Panc1 (cell line): ENCODE data around the gene ACSL5. TPM values are rescaled to one million over a fixed set of nuclear protein-coding genes. Genes with fewer than 3 reads are reported as not detected.

Experiments
- ATAC-seq: fragments of 200-7000 bp; cut with Tn5 transposase; 2 replicates; pipeline ENCODE4 v1.9.1; 2020; ENCODE audit warnings: mild to moderate bottlenecking, moderate library complexity
- BruUV-seq: library from RNA; stranded (reverse); fragments of 400-500 nt; replicated peaks from 2 replicates; lab custom pipeline; 2021; lab: Mats Ljungman, UMichigan
- CTCF ChIA-PET: fragments of 300-600 bp; sonication (Branson Sonifier 250); formaldehyde crosslinking; loops from one replicate; lab custom pipeline; 2022; ENCODE audit warnings: antibody characterized with exemption; lab: Charles Lee
- POLR2A ChIA-PET: fragments of 300-600 bp; sonication (Branson Sonifier 250); formaldehyde crosslinking; loops from one replicate; lab custom pipeline; 2022; ENCODE audit warnings: antibody characterized with exemption; lab: Charles Lee
- DNase-seq: peaks from one replicate; pipeline ENCODE4 v3.0.0-alpha.2; 2010; ENCODE audit warnings: low read depth, low spot score
- H3K27ac ChIP-seq: 2 replicates; pipeline ENCODE4 v1.5.1; 2011; ENCODE audit warnings: mild to moderate bottlenecking, low read length, inconsistent platforms
- H3K27me3 ChIP-seq: fragments of 200-500 bp; sonication (Bioruptor generic); 2 replicates; pipeline ENCODE4 v1.6.0; 2014; ENCODE audit warnings: low read length, inconsistent platforms; ENCODE audit not compliant: control insufficient read depth, insufficient read depth
- H3K36me3 ChIP-seq: fragments of 200-500 bp; sonication (Bioruptor generic); 2 replicates; pipeline ENCODE4 v1.5.1; 2014; ENCODE audit warnings: inconsistent platforms, mild to moderate bottlenecking, low read length, moderate library complexity; ENCODE audit not compliant: control insufficient read depth, insufficient read depth
- H3K4me1 ChIP-seq: 2 replicates; pipeline ENCODE4 v1.5.1; 2011; ENCODE audit warnings: inconsistent platforms, mild to moderate bottlenecking, low read length, moderate library complexity; ENCODE audit not compliant: control insufficient read depth, insufficient read depth
- H3K4me3 ChIP-seq, 2 experiments: 2 replicates each; pipeline ENCODE4 v1.5.1; 2011 to 2012; ENCODE audit warnings: low read depth in 2 of 2, low read length in 2 of 2, mild to moderate bottlenecking in 2 of 2, inconsistent platforms in 1 of 2, moderate library complexity in 1 of 2
- H3K9me3 ChIP-seq: fragments of 200-500 bp; sonication (Bioruptor generic); 2 replicates; pipeline ENCODE4 v1.5.1; 2014; ENCODE audit warnings: low read depth, mild to moderate bottlenecking, inconsistent platforms, low read length, moderate library complexity; ENCODE audit not compliant: control insufficient read depth, insufficient read depth
- POLR2AphosphoS5 ChIP-seq: IDR thresholded peaks from 2 replicates; pipeline ENCODE4 v1.6.1; 2012; ENCODE audit warnings: mild to moderate bottlenecking, low read depth, low read length, moderate library complexity
- SIN3A ChIP-seq: IDR thresholded peaks from 2 replicates; pipeline ENCODE4 v1.6.1; 2012; ENCODE audit warnings: low read depth, mild to moderate bottlenecking, low read length, moderate library complexity, borderline replicate concordance; ENCODE audit not compliant: insufficient read depth
- TCF7L2 ChIP-seq: IDR thresholded peaks from 2 replicates; pipeline ENCODE4 v1.6.1; 2011; ENCODE audit warnings: mild to moderate bottlenecking, low read depth, low read length, inconsistent platforms
- in situ Hi-C: cut with HindIII; loops from 2 replicates; pipeline ENCODE4 v1.10.0; 2016; ENCODE audit warnings: low sequenced_read_pairs, low pct_unique_long_range_greater_than_20kb
- intact Hi-C: fragments of 100-400 bp; cut with micrococcal nuclease; formaldehyde crosslinking; loops from one replicate; pipeline ENCODE4 v1.10.0; 2022; ENCODE audit not compliant: unreplicated experiment
- total RNA-seq: library from RNA; stranded (reverse); gene quantifications from one replicate; pipeline ENCODE4 v1.2.1, GENCODE V29; 2021; ENCODE audit not compliant: unreplicated experiment
- TF ChIP-seq, protein P1 (sequence below): fragments of 450-650 bp; IDR thresholded peaks from 2 replicates; pipeline ENCODE4 v1.5.1; 2017; ENCODE audit warnings: mild to moderate bottlenecking
- TF ChIP-seq, protein P2 (sequence below), 2 experiments: IDR thresholded peaks; 2 replicates each; pipeline ENCODE4 v1.6.1; 2011 to 2012; ENCODE audit warnings: low read depth in 2 of 2, control low read depth in 1 of 2, low read length in 1 of 2, mild to moderate bottlenecking in 1 of 2, moderate library complexity in 1 of 2; ENCODE audit not compliant: insufficient read depth in 1 of 2

ACSL5 gene
- total RNA-seq, 1 experiment from 2014 or later, result 2.4 TPM

DNA sequence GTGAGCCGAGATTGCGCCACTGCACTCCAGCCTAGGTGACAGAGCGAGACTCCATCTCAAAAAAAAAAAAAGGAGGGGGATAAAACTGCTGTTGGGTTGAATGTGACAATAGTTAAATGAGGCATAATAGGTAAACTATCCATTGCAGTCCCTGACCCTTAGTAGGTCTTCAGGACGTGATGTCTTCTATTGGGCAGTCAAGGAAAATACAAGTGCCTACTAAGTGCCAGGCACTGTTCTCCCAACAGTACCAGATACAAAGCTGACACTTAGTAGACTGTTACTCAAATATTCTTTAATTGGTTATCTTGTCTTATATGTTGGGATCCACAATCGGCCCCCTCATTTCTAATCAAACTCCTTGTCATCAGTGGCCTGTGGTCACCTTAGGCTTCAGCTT, 27.1 kb upstream of the ACSL5 start:
- H3K36me3 ChIP-seq, result no peaks in the 10 kb centered on the region
- no peak overlapping the region for H3K4me3 ChIP-seq
- POLR2A ChIA-PET, result no interaction called here
- ATAC-seq (no peak), DNase-seq (no peak)
- in situ Hi-C loops (no loop called here), intact Hi-C loops (no loop called here)
- BruUV-seq, result no TSS peak
- H3K4me1 ChIP-seq, result no peaks in the 10 kb centered on the region
- H3K27me3 ChIP-seq, result no peaks in the 10 kb centered on the region
- H3K9me3 ChIP-seq, result no peaks in the 10 kb centered on the region
- no peak overlapping the region for H3K27ac ChIP-seq
- CTCF ChIA-PET, result no interaction called here
- TF ChIP-seq POLR2AphosphoS5, result no peak
- no peak for TF ChIP-seq TCF7L2
- TF ChIP-seq, protein P1, sequence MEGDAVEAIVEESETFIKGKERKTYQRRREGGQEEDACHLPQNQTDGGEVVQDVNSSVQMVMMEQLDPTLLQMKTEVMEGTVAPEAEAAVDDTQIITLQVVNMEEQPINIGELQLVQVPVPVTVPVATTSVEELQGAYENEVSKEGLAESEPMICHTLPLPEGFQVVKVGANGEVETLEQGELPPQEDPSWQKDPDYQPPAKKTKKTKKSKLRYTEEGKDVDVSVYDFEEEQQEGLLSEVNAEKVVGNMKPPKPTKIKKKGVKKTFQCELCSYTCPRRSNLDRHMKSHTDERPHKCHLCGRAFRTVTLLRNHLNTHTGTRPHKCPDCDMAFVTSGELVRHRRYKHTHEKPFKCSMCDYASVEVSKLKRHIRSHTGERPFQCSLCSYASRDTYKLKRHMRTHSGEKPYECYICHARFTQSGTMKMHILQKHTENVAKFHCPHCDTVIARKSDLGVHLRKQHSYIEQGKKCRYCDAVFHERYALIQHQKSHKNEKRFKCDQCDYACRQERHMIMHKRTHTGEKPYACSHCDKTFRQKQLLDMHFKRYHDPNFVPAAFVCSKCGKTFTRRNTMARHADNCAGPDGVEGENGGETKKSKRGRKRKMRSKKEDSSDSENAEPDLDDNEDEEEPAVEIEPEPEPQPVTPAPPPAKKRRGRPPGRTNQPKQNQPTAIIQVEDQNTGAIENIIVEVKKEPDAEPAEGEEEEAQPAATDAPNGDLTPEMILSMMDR, result no peak
- TF ChIP-seq SIN3A, result no peak
- TF ChIP-seq, protein P2, sequence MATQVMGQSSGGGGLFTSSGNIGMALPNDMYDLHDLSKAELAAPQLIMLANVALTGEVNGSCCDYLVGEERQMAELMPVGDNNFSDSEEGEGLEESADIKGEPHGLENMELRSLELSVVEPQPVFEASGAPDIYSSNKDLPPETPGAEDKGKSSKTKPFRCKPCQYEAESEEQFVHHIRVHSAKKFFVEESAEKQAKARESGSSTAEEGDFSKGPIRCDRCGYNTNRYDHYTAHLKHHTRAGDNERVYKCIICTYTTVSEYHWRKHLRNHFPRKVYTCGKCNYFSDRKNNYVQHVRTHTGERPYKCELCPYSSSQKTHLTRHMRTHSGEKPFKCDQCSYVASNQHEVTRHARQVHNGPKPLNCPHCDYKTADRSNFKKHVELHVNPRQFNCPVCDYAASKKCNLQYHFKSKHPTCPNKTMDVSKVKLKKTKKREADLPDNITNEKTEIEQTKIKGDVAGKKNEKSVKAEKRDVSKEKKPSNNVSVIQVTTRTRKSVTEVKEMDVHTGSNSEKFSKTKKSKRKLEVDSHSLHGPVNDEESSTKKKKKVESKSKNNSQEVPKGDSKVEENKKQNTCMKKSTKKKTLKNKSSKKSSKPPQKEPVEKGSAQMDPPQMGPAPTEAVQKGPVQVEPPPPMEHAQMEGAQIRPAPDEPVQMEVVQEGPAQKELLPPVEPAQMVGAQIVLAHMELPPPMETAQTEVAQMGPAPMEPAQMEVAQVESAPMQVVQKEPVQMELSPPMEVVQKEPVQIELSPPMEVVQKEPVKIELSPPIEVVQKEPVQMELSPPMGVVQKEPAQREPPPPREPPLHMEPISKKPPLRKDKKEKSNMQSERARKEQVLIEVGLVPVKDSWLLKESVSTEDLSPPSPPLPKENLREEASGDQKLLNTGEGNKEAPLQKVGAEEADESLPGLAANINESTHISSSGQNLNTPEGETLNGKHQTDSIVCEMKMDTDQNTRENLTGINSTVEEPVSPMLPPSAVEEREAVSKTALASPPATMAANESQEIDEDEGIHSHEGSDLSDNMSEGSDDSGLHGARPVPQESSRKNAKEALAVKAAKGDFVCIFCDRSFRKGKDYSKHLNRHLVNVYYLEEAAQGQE (IDR thresholded peaks at IDR 0.05; ENCODE audit: insufficient read depth in 1 of 2, low read depth in 2 of 2, low read length in 1 of 2), result no peak

DNA sequence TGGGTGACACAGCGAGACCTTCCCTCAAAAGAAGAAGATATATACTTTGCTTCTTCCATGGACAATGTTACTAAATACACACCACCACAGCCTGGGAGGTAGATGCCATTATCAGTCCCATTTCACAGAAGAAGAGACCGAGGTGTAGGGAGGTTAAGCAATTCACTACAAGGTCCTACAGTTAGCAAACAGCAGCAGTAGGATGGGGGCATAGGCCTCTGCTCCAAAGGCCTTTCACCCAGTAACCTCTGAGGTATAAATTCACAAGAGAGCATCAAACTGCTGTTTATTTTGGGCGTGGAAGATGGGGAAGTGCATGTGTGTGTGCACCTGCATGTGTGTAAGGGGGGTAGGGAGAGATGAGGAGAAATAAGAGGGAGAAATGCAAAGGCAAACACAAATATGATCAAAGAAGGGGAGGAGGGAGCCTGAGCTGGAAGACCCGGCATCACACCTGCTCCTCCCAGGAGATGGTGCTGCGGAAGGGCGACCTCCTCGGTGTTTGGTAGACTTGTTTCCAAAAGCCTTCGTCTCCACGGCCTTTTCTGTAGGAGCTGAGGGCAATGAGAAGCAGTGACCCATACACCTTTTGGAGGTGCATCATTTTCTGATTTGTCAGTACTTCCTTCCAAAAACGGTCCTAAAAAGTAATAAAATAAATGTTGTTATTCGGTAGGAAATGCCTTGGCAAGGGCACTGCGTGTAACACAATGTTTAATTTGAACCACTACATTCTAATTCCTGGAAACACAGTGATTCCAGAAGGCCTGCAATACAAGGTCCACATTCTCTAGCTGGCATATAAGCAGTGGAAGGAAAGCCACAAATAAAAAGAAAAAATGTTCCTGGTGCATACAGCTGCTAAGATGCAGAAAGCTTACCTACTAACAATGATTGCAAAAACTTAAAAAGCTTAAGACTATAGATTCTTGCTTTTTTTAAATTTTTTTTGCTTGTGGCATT, 25.9 kb upstream of the ACSL5 start:
- ChIA-PET POLR2A (no interaction called here), CTCF (no interaction called here)
- H3K9me3 ChIP-seq, result no peaks in the 10 kb centered on the region
- no peaks in the 10 kb centered on the region for H3K4me1 ChIP-seq
- TF ChIP-seq POLR2AphosphoS5, result no peak
- TF ChIP-seq, protein P2 (IDR thresholded peaks at IDR 0.05; ENCODE audit: insufficient read depth in 1 of 2, low read depth in 2 of 2, low read length in 1 of 2), result no peak
- no peak for TF ChIP-seq SIN3A
- TF ChIP-seq TCF7L2, result no peak
- TF ChIP-seq, protein P1, result no peak
- in situ Hi-C loops, result no loop called here
- H3K4me3 ChIP-seq, result no peak overlapping the region
- ATAC-seq, result no peak
- no peak for DNase-seq
- H3K36me3 ChIP-seq, result no peaks in the 10 kb centered on the region
- no peaks in the 10 kb centered on the region for H3K27me3 ChIP-seq
- BruUV-seq, result no TSS peak
- intact Hi-C loops, result no loop called here
- H3K27ac ChIP-seq, result no peak overlapping the region
